Measurements from ENCODE around the gene SEMA4D. TPM values are rescaled to one million over a fixed set of nuclear protein-coding genes. Genes with fewer than 3 reads are reported as not detected.

SEMA4D gene, protein sequence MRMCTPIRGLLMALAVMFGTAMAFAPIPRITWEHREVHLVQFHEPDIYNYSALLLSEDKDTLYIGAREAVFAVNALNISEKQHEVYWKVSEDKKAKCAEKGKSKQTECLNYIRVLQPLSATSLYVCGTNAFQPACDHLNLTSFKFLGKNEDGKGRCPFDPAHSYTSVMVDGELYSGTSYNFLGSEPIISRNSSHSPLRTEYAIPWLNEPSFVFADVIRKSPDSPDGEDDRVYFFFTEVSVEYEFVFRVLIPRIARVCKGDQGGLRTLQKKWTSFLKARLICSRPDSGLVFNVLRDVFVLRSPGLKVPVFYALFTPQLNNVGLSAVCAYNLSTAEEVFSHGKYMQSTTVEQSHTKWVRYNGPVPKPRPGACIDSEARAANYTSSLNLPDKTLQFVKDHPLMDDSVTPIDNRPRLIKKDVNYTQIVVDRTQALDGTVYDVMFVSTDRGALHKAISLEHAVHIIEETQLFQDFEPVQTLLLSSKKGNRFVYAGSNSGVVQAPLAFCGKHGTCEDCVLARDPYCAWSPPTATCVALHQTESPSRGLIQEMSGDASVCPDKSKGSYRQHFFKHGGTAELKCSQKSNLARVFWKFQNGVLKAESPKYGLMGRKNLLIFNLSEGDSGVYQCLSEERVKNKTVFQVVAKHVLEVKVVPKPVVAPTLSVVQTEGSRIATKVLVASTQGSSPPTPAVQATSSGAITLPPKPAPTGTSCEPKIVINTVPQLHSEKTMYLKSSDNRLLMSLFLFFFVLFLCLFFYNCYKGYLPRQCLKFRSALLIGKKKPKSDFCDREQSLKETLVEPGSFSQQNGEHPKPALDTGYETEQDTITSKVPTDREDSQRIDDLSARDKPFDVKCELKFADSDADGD
- total RNA-seq (2022; extraction: Qiagen RNA extraction; ENCODE audit: low read depth): 4.7 to 7.2 TPM (median 6.1 TPM) in 5 replicates

DNA sequence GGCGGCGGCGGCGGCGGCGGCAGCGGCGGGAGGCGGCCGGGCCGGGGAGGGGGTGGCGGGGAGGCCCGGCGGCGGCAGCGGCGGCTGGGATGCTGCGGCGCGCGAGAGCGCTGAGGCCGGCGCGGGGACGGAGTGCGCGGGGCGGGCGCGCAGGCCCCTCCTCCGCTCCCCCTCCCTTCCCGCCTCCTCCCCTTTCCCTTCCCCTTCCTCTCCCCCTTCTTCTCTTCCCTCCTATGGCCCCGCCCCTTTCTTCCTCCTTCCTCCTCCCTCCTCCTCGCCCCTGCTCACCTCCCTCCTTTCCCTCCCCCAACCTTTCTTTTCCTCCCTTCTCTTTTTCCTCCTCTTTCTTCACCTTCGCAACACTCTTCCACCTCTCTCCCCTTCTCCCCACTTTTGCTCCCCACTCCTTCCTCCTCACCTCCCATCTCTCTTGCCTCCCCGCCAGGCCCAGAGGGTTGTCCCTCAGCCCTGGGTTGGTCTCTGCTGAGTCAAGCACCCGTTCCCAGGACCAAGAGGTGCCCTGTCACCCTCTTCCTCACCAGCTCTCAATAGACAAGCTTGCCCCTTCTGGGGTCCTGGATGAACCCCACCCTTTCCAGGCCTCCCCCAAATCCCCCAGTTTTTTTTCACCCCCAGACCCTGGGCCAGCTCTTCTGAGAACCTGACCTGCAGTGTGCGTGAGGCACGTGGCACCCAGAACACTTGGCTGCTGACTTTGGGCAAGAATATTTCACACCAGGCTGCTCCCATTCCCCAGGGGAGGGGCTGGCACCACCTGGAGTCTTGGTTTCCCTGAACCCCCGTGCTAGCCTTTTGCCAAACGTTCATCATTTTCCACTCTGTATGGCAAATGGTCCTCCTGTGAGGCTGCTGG is at the start of gene SEMA4D:
Gene SEMA4D (minus strand): TSS at position 136 of the 874 bp plus-strand sequence. CDS start 92,657 bp downstream, outside the sequence.

DNA sequence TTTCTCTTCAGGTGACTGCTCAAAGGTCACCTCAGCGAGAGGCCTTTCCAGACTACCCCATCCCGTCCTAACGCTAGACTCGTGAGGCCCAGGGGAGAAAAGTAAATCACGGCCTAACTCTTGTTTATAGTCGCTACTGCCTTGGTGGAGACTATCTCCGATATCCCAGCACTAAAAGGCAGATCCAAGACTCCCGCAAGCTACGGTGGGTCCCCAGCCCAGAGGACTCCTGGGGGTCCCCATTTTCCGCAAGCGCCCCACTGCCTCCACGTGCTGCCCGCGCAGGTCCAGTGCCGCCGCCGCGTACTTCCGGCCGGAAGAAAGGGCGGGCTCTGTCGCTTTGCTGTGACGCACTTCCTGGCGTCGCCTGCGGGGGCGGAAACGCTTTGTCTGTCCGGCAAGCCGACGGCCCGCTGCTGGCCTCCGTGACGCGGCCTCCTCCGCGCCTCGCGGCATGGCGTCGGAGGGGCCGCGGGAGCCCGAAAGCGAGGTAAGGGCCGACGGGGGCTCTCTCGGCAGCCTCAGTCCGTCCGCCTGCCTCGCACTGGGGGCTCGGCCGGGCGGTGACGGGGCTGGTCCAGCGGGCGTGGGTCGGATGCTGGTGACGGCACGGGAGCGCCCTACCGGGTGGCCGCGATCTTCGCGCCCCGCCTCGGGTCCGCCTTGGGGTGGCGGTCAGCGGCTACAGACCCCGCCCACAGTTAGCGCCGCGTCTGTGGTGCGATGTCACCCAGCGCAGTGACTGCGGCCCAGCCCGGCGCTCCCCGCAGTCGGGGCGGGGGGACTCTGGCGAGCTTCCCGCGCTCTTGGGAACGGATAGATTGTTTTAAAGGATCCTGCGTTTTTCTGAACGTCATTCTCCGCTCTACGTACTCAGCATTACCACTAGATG is 179.5 kb downstream of the SEMA4D start, which contains the start of gene SECISBP2:
Gene SECISBP2 (plus strand): TSS at position 378 of the 892 bp plus-strand sequence. CDS start 77 bp downstream, at position 455.

Other genes with a start within 250 kb of the SEMA4D start
- 408 to 443 TPM (median 428 TPM) in 5 replicates for gene CKS2, start 186.9 kb downstream of the SEMA4D start, total RNA-seq (2022; extraction: Qiagen RNA extraction; ENCODE audit: low read depth)
- gene SECISBP2, start 179.6 kb downstream of the SEMA4D start, total RNA-seq (2022; extraction: Qiagen RNA extraction; ENCODE audit: low read depth): 17.5 to 22.0 TPM (median 20.5 TPM) in 5 replicates
- gene GADD45G, start 106.9 kb upstream of the SEMA4D start, total RNA-seq (2022; extraction: Qiagen RNA extraction; ENCODE audit: low read depth): 0.19 to 0.30 TPM (median 0.24 TPM) in 4 of 5 replicates, not detected in the other